Activated CD4-positive, alpha-beta T cell treated with anti-CD3 and anti-CD28 coated beads for 1 hour (primary cell): ENCODE results near the gene ECT2.
"Not testable (repeated sequence)": the region's sequence is repeated elsewhere in the genome, so short reads cannot be mapped to it uniquely, and the experiment has no call there.

Experiments
- DNase-seq: peaks from one replicate; pipeline ENCODE4 v3.0.0-alpha.2; 2020

Gene ECT2

DNA sequence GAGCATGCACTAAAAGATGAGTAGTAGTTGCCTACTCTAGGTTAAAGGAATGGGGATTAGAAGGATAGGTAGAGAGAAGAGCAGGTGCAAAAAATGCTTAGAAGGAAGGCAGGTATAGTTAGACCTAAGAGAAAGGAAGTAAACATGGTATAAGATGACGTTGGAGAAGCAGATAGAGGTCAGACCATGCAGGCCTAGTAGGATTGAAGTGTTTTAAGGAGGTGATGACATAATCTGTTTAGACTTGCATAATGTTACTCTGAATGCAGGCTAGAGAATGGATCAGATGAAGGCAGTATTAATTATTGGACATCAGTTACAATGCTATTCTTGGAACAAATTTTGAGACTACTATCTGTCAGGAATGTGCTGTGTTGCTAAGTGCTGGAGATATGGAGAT, 11.1 kb upstream of the ECT2 start:
- no peak for DNase-seq

DNA sequence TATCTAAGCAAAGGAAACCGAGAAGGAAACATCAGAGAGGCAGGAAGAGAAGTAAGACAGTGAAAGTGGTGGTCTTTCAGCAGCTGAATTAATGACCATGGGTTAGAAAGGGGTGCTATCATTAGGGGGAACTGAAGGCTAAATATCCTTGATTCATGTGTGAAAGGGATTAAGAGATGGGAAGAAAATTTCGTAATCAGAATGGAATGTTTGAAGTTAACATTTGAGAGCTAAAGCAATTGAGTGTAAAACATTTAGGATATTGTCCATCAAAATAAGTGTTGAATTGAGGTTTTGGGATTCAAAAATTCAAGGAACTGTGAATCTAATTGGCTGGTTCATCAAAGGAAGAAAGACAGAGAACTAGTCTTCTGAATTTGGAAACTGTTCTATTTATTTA, 4.1 kb upstream of the ECT2 start:
- no peak for DNase-seq

DNA sequence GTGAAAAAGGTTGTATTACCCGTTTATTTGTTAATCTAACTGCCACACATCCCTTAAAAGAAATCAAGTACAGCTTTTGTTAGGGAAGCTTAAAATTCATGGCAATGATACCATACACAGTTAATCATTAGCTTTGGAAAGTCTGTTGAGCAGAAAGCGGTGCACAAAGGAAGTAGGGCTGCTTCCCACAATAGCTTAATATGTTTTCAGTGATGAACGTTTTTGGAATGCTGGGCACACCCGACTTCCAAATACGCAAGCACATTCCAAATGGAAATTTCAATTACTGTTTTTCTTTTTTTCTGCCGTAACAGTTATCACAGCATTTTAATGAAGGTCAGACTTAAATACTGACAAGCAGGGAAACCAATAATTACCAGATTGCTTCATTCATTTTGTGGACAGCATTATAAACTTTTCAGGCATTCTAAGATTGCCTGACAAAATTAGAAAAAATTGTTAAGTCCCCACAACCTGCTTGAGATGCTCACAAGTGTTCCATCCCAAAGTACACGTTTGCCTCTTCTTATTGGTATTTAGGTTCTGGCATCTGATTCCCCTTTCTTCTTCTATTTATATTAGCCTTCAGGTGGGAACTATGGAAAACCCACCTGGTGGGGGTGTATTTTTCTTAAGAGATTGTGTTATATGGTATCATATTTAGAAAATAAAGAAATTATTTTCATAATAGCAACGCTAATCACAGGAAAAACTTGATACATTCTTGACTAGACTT, 1.1 kb upstream of the ECT2 start:
- no peak for DNase-seq

DNA sequence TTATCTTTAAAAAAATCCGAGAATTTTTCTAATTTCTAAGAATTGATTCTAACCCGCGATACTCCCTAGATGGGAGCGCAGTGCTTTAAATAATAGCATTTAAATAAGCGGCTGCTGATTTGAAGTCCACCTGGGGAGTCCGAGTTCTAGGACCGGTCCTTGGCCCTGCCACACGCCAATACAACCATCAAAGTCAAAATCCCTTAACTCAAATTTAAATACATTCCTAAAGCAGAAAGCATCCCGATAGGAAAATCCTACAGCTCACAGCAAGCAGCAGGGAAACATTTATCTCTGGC, 508 bp upstream of the ECT2 start:
- no peak for DNase-seq

- no peak for DNase-seq
Observed at GRCh38 chr3:172751175-172751704, 714 bp downstream of the ECT2 start.

DNA sequence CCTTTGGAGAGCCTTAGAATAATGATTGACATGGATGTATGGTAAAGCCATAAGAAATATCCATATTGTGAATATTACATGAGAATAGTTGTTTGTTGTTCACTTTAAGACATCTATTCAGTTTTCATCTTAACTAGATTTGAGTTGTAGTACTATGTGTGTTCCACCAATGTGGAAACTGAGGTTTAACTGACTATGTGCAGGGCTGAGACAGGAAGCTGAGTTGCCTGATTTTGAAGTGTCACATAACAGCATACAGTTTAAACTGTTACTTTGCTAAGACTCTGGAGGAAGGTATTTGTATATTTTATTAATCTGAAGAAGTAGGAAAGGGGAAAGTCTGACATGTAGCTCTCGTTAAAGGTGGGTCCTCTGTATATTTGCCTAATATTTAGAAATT, 2.1 kb downstream of the ECT2 start:
- no peak for DNase-seq

DNA sequence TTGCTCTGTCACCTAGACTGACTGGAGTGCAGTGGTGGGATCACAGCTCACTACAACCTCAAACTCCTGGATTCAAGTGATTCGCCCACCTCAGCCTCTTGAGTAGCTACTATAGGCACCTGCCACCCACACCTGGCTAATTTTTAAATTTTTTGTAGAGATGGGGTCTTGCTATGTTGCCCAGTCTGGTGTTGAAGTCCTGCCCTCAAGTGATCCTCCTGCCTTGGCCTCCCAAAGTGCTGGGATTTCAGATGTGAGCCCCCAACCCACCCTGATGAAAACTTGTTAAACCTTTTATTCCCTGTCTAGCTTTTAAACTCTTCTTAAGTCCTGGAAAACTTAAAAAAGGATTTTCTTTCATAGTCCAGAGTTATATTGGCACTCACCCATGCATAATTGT, 2.6 kb downstream of the ECT2 start:
- DNase-seq = no peak

DNA sequence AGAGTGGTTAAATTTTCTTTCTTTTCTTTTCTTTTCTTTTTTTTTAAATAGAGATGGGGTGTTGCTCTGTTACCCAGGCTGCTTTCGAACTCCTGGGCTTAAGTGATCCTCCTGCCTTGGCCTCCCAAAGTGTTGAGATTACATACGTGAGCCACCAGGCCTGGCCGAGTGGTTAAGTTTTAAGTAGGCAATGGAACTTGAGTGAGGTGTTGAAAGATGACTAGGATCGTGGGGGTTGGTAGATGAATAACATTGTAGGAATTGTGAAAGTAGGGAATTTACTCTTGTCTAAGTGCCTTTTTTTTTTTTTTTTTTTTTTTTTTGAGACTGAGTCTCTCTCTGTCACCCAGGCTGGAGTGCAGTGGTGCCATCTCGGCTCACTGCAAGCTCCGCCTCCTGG, 9.9 kb downstream of the ECT2 start:
- DNase-seq = not testable (repeated sequence)

GRCh38 chr3:172766241-172766640, 15.7 kb downstream of the ECT2 start:
- DNase-seq = no peak

- DNase-seq = no peak
Observed at GRCh38 chr3:172766718-172767405, 16.3 kb downstream of the ECT2 start.

DNA sequence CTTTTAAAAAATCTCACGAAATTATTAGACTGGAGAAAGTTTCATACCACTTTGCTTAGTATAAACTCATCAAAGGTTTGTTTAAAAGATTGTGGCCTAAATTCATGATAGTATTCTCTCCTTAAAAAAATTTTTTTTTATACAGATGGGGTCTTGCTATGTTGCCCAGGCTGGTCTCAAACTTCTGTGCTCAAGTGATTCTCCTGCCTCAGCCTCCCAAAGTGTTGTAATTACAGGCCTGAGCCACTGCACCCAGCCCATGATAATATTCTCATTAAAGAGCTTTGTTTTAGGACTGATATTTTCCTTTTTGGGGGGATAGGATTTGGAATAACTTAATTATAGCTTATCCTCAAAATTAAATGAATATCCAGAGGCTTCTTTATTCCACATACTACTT, 19.9 kb downstream of the ECT2 start:
- DNase-seq = no peak

- no peak for DNase-seq
Observed at GRCh38 chr3:172771672-172772071, 21.1 kb downstream of the ECT2 start.

DNA sequence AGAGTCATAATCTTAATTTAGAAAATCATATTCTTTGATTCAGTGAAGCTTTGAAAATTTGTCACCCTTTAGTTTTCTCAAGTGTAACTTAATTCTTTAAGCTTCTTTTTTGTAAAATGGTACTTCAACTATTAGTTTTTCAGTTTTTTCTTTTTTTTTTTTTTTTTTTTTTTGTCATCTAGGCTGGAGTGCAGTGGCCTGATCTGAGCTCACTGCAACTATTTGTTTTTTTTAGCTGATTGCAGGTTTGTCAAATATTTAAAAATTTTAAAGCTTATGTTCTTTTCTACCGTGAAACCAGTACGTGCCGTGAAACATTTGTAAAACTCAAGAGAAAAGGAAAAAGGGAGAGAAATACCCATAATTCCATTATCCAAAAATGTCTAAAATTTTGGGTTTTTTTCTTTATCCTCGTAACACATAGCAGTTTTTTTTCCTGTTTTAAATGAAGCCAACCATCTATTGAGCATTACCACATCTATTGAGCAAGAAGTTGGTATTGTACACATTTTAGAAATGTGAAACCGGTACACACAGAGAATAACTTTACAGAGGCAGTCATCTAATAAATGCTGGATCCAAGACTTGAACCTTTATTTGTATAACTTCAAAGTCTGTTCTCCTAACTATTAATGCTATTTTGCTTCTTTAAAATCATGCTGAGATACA, 25.7 kb downstream of the ECT2 start:
- DNase-seq = no peak

DNA sequence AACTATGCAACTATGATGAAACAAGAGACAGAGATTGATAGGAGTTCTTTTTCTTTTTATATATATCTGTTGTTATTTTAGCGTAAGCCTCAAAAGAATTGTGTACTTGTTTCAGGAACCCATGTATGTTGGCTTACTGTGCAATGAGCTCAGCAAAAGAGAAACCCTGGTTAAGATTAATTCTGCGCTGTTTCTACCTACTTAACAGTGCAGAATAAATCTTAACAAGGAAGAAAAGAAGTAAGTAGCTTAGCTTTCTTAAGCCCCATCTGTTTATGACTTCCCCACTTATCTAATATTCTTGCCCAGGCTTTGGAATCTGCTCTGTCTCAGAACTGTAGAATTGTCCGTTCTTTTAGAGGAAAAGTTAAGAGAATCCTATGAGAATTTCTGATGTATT, 27.4 kb downstream of the ECT2 start:
- DNase-seq = no peak

DNA sequence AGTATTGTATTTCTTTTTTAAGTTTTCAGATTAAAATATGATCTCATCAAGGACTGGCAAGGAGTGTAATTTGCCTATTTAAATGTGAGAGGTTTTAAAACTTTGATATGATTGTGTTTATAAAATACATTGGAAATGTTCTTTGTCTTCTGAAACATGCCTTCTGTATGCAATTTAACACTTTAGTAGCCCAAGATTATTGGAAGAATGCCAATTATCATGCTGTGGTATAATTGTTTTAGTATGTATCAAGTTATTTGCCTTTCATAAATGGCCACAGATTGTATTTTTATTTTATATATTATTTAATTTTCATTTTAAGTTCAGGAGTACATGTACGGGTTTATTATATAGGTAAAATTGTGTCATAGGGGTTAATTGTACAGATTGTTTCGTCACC, 31.7 kb downstream of the ECT2 start:
- DNase-seq = no peak

- DNase-seq = no peak
Observed at GRCh38 chr3:172786036-172786435, 35.5 kb downstream of the ECT2 start.

- DNase-seq = no peak
Observed at GRCh38 chr3:172787019-172787418, 36.5 kb downstream of the ECT2 start.

DNA sequence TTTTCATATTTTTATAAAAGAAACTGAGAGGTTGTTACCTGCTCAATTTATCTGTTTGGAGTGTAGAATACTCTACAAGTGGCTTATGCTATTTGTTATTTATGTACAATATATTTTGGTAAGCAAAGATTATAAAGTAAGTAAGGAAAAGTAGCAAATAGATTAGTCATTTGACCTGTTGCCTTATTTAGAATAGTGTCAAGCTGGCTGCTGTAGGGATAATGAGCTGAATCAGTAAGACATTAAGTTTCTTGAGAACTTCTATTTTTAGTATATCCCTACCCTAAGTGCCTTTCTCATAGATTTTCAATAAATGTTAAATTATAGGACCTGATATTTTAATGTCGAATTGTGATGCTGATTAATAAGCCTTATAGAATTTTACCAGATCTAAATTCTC, 37.2 kb downstream of the ECT2 start:
- DNase-seq = no peak

- no peak for DNase-seq
Observed at GRCh38 chr3:172799246-172799645, 48.7 kb downstream of the ECT2 start.

- no peak for DNase-seq
Observed at GRCh38 chr3:172800156-172800555, 49.6 kb downstream of the ECT2 start.

- DNase-seq = no peak
Observed at GRCh38 chr3:172803489-172803888, 53.0 kb downstream of the ECT2 start.

GRCh38 chr3:172804323-172804722, 53.8 kb downstream of the ECT2 start:
- DNase-seq = no peak

- DNase-seq = no peak
Observed at GRCh38 chr3:172808969-172809546, 58.5 kb downstream of the ECT2 start.

DNA sequence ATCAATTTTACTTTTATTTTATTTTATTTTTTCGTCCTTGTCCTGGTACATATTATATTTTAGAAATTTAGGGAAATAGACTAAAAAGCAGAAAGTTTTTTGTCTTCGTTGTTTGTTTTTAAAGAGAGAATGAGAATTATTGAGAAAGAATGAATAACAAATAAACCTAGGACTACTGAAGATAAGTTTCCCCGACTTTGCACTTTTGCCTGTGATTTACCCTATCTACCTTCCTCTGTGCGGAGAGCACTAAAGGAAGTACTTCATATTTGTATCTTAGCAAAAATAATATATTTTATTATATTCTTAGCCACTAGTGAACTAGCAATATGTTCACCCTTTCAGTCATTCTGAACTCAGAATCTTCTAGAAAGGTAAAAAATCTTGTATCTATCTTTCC, 60.6 kb downstream of the ECT2 start:
- no peak for DNase-seq
